GM12878 (cell line): ENCODE results near the gene ALCAM. TPM values are rescaled to one million over a fixed set of nuclear protein-coding genes. Genes with fewer than 3 reads are reported as not detected.

Experiments used
- ATAC-seq: fragments of 200-7000 bp; cut with Tn5 transposase; 3 replicates; pipeline ENCODE4 v1.9.1; 2020; ENCODE audit warnings: mild to moderate bottlenecking, moderate library complexity
- BruUV-seq: library from RNA; stranded (reverse); fragments of 400-500 nt; replicated peaks from 2 replicates; lab custom pipeline; 2021; lab: Mats Ljungman, UMichigan
- CTCF ChIA-PET: fragments of 300-600 bp; sonication (Branson Sonifier 250); formaldehyde crosslinking; extraction: SDS; loops from one replicate; lab custom pipeline; 2021; ENCODE audit warnings: inconsistent platforms; lab: Yijun Ruan, JAX
- POLR2A ChIA-PET: fragments of 350-600 bp; formaldehyde crosslinking; extraction: SDS; loops from one replicate; lab custom pipeline; 2021; ENCODE audit warnings: inconsistent platforms; lab: Charles Lee
- RAD21 ChIA-PET: fragments of 300-600 bp; sonication (Branson Sonifier 250); formaldehyde crosslinking; loops from one replicate; lab custom pipeline; 2023; ENCODE audit warnings: antibody characterized with exemption; ENCODE audit not compliant: unreplicated experiment; lab: Charles Lee
- SMC1A ChIA-PET: fragments of 300-600 bp; sonication (Branson Sonifier 250); formaldehyde crosslinking; loops from one replicate; lab custom pipeline; 2023; ENCODE audit not compliant: unreplicated experiment, uncharacterized antibody; lab: Charles Lee
- DNase-seq: peaks from one replicate; pipeline ENCODE4 v3.0.0-alpha.2; 2011; ENCODE audit warnings: low read depth, low spot score
- FAIRE-seq: peaks from 3 replicates; lab custom pipeline; 2011; peaks lifted over from hg19 to GRCh38; lab: Jason Lieb, UNC
- H2AFZ ChIP-seq: 2 replicates; pipeline ENCODE4 v1.6.0; 2011; ENCODE audit warnings: low read depth, low read length, control low read depth; ENCODE audit not compliant: control insufficient read depth
- H3K27ac ChIP-seq: 2 replicates; pipeline ENCODE4 v1.5.1; 2011; ENCODE audit warnings: control low read depth; ENCODE audit not compliant: control insufficient read depth, insufficient read depth
- H3K27me3 ChIP-seq, 2 experiments: replicated peaks in 1 of 2; 2 replicates each; pipeline versions ENCODE4 v1.6.0 to v1.6.1; 2011; ENCODE audit warnings: low read length in 1 of 2; ENCODE audit not compliant: control insufficient read depth in 2 of 2, insufficient read depth in 2 of 2
- H3K36me3 ChIP-seq, 2 experiments: 2 replicates each; pipeline ENCODE4 v1.5.1; 2011; ENCODE audit warnings: low read length in 1 of 2; ENCODE audit not compliant: control insufficient read depth in 2 of 2, insufficient read depth in 2 of 2
- H3K4me1 ChIP-seq: 2 replicates; pipeline ENCODE4 v1.6.1; 2011; ENCODE audit warnings: mild to moderate bottlenecking, low read length, moderate library complexity, mixed read lengths; ENCODE audit not compliant: control insufficient read depth, insufficient read depth
- H3K4me2 ChIP-seq: 2 replicates; pipeline ENCODE4 v1.6.0; 2011; ENCODE audit warnings: control low read depth; ENCODE audit not compliant: control insufficient read depth, insufficient read depth
- H3K4me3 ChIP-seq: fragments of 200-600 bp; sonication (generic); 2 replicates; pipeline ENCODE4 v1.5.1; 2016
- H3K79me2 ChIP-seq: 2 replicates; pipeline ENCODE4 v1.6.0; 2011; ENCODE audit warnings: low read length; ENCODE audit not compliant: control insufficient read depth, insufficient read depth
- H3K9ac ChIP-seq: 2 replicates; pipeline ENCODE4 v1.8.0; 2011; ENCODE audit warnings: low read length, control low read depth, mixed read lengths; ENCODE audit not compliant: control insufficient read depth, insufficient read depth
- H3K9me3 ChIP-seq: replicated peaks from 3 replicates; pipeline ENCODE4 v1.5.1; 2011; ENCODE audit warnings: mild to moderate bottlenecking, low read length; ENCODE audit not compliant: control insufficient read depth, insufficient read depth
- H4K20me1 ChIP-seq: 2 replicates; pipeline ENCODE4 v1.6.0; 2011; ENCODE audit not compliant: control insufficient read depth, insufficient read depth
- CBX5 ChIP-seq: sonication (generic); IDR thresholded peaks from 2 replicates; pipeline ENCODE4 v1.6.1; 2016; ENCODE audit warnings: low read depth, moderate library complexity, mild to moderate bottlenecking, inconsistent platforms
- CHD1 ChIP-seq: IDR thresholded peaks from 2 replicates; pipeline ENCODE4 v1.6.1; 2012; ENCODE audit warnings: low read depth, low read length, improper control_type of control experiment
- HDAC2 ChIP-seq: fragments of 200-600 bp; sonication (generic); IDR thresholded peaks from 2 replicates; pipeline ENCODE4 v1.6.1; 2017
- NBN ChIP-seq: fragments of 450-650 bp; IDR thresholded peaks from 2 replicates; pipeline ENCODE4 v1.6.1; 2016
- NKRF ChIP-seq: fragments of 450-650 bp; conservative IDR thresholded peaks from 2 replicates; pipeline ENCODE4 v1.6.1; 2017; ENCODE audit warnings: mild to moderate bottlenecking, moderate library complexity
- PKNOX1 ChIP-seq: fragments of 450-650 bp; IDR thresholded peaks from 2 replicates; pipeline ENCODE4 v1.6.1; 2016; ENCODE audit warnings: mild to moderate bottlenecking
- PML ChIP-seq: IDR thresholded peaks from 2 replicates; pipeline ENCODE4 v1.6.1; 2012; ENCODE audit warnings: low read length, inconsistent platforms
- RFX5 ChIP-seq: IDR thresholded peaks from 2 replicates; pipeline ENCODE4 v1.6.1; 2011; ENCODE audit warnings: low read depth, low read length, improper control_type of control experiment
- SIX5 ChIP-seq: IDR thresholded peaks from 2 replicates; pipeline ENCODE4 v1.6.1; 2011; ENCODE audit warnings: mild to moderate bottlenecking, low read depth, low read length, moderate library complexity; ENCODE audit not compliant: severe bottlenecking
- SKIL ChIP-seq: fragments of 450-650 bp; IDR thresholded peaks from 2 replicates; pipeline ENCODE4 v1.6.1; 2017; ENCODE audit warnings: mild to moderate bottlenecking, low read depth, inconsistent platforms; ENCODE audit not compliant: poor library complexity, severe bottlenecking
- SREBF1 ChIP-seq: IDR thresholded peaks from 2 replicates; pipeline ENCODE4 v1.6.1; 2012; ENCODE audit warnings: mild to moderate bottlenecking, low read length
- STAT3 ChIP-seq: IDR thresholded peaks from 2 replicates; pipeline ENCODE4 v1.6.1; 2011; ENCODE audit warnings: low read depth, low read length, improper control_type of control experiment
- SUPT20H ChIP-seq: IDR thresholded peaks from 2 replicates; pipeline ENCODE4 v1.6.1; 2011; ENCODE audit warnings: low read depth, mild to moderate bottlenecking, low read length, moderate library complexity, borderline replicate concordance; ENCODE audit not compliant: control insufficient read depth
- TCF12 ChIP-seq: IDR thresholded peaks from 2 replicates; pipeline ENCODE4 v1.6.1; 2011; ENCODE audit warnings: low read depth, mild to moderate bottlenecking, low read length
- ZNF207 ChIP-seq: fragments of 450-650 bp; IDR thresholded peaks from 2 replicates; pipeline ENCODE4 v1.6.1; 2014; ENCODE audit warnings: antibody characterized with exemption, mild to moderate bottlenecking, borderline replicate concordance
- ZNF592 ChIP-seq: fragments of 450-650 bp; IDR thresholded peaks from 2 replicates; pipeline ENCODE4 v1.6.1; 2017; ENCODE audit warnings: mild to moderate bottlenecking, moderate library complexity
- WGBS: methylation state at CpG from one replicate; pipeline ENCODE4 v1.1.6; 2016; ENCODE audit warnings: low lambda C conversion rate; ENCODE audit not compliant: insufficient replicate concordance, insufficient coverage; ENCODE audit errors: missing lambda C conversion rate; 5-methylcytosine and 5-hydroxymethylcytosine counted together
- in situ Hi-C: fragments of 300-500 bp; cut with MboI; formaldehyde crosslinking; loops from 9 replicates; pipeline ENCODE4 v1.14.3; 2018; ENCODE audit warnings: mixed read lengths
- intact Hi-C: fragments of 100-400 bp; cut with micrococcal nuclease; formaldehyde crosslinking; loops from one replicate; pipeline ENCODE4 v1.14.2; 2022; ENCODE audit not compliant: unreplicated experiment
- polyA plus RNA-seq, 11 experiments: library from polyadenylated mRNA; depleted of rRNA in 4 of 11; unstranded in 6 of 11; stranded (reverse) in 5 of 11; fragments of >200 nt; fragmentation: Nextera tagmentation in 4 of 11; fragmentation: Illumina TruSeq in 1 of 11; extraction: Ambion mirVana in 4 of 11; extraction: Trizol in 1 of 11; gene quantifications; 1 replicate in 1 of 11; 2 replicates in 10 of 11; pipeline versions ENCODE4 v1.2.1 to v1.2.3, GENCODE V29; 2011 to 2016; ENCODE audit warnings: inconsistent platforms in 2 of 11, missing spikeins in 2 of 11, low read depth in 1 of 11
- total RNA-seq, 4 experiments: library from RNA; depleted of rRNA in 3 of 4; stranded (reverse); fragments of >200 nt in 3 of 4; fragmentation: Illumina TruSeq in 1 of 4; extraction: Trizol in 1 of 4; gene quantifications; 2 replicates each; pipeline versions ENCODE4 v1.2.1 to v1.2.3, GENCODE V29; 2013 to 2021

The ALCAM gene
- total and polyA plus RNA-seq, 10 of the 15 experiments (the other 5 are each of a cell fraction or from before 2014, with no cell fraction given): 12.2 to 54.2 (median 32.6) TPM

- Histone ChIP-seq H3K27me3 (no peaks in the 10 kb centered on the region), H3K27ac (no peak overlapping the region), H3K79me2 (no peaks in the 10 kb centered on the region), H3K36me3 (no peaks in the 10 kb centered on the region; a peak in 1 of 4 replicates), H2AFZ (no peak overlapping the region), H3K4me3 (no peak overlapping the region), H3K4me1 (no peaks in the 10 kb centered on the region), H3K9ac (no peak overlapping the region), H3K9me3 (no peaks in the 10 kb centered on the region), H4K20me1 (no peaks in the 10 kb centered on the region), H3K4me2 (no peak overlapping the region)
- BruUV-seq: no TSS peak
- ChIA-PET RAD21 (interaction anchor here (0.9 to 1.7 kb wide), 4 partner anchors 12 to 45 kb away, joined by 3 to 4 read pairs (median 4); no protein-coding TSS in a partner anchor), POLR2A (interaction anchor here (1.7 kb wide), 1 partner anchor 48 kb away, joined by 5 read pairs; no protein-coding TSS in a partner anchor), SMC1A (interaction anchor here (1.0 to 2.4 kb wide), 8 partner anchors 10 to 69 kb away, joined by 3 to 15 read pairs (median 4); no protein-coding TSS in a partner anchor), CTCF (interaction anchor here (0.6 to 1.4 kb wide), 5 partner anchors 9 to 102 kb away, joined by 3 to 6 read pairs (median 4); no protein-coding TSS in a partner anchor)
- no peak for DNase-seq
- FAIRE-seq: no peak
- ATAC-seq: no peak
- intact Hi-C loops (no loop called here), in situ Hi-C loops (no loop called here)
- WGBS: 100% methylated on average over 1 of the region's 1 CpG
- no peak for TF ChIP-seq PKNOX1
- TF ChIP-seq PML: no peak
- TF ChIP-seq SKIL: no peak
- no peak for TF ChIP-seq CBX5
- TF ChIP-seq CHD1: no peak
- TF ChIP-seq NBN: no peak
- no peak for TF ChIP-seq SUPT20H
- no peak for TF ChIP-seq HDAC2
- no peak for TF ChIP-seq ZNF207
- TF ChIP-seq RFX5: no peak
- no peak for TF ChIP-seq SIX5
- TF ChIP-seq NKRF: no peak
- no peak for TF ChIP-seq STAT3
- no peak for TF ChIP-seq TCF12
- TF ChIP-seq SREBF1: no peak
- no peak for TF ChIP-seq ZNF592
Observed at GRCh38 chr3:105415951-105416350, 49.2 kb downstream of the ALCAM start.
